Neuron (in vitro differentiated cells): Measurements from ENCODE around the gene NAA38.

ENCODE experiments used
- H2AFZ ChIP-seq: one replicate; pipeline ENCODE4 v1.6.1; 2013; ENCODE audit warnings: low read depth, mild to moderate bottlenecking, inconsistent platforms, low read length, moderate library complexity
- H3K27me3 ChIP-seq: one replicate; pipeline ENCODE4 v1.6.1; 2013; ENCODE audit warnings: low read length; ENCODE audit not compliant: insufficient read depth
- H3K36me3 ChIP-seq: one replicate; pipeline ENCODE4 v1.6.1; 2013; ENCODE audit warnings: low read length; ENCODE audit not compliant: insufficient read depth
- H3K4me1 ChIP-seq: one replicate; pipeline ENCODE4 v1.6.1; 2013; ENCODE audit warnings: low read length; ENCODE audit not compliant: insufficient read depth
- H3K4me3 ChIP-seq: 2 replicates; pipeline ENCODE4 v1.5.1; 2013; ENCODE audit warnings: mild to moderate bottlenecking, low read length, moderate library complexity
- H3K9me3 ChIP-seq: one replicate; pipeline ENCODE4 v1.6.1; 2013; ENCODE audit warnings: low read length

The NAA38 gene

GRCh38 chr17:7852919-7853690 is 4.3 kb downstream of the NAA38 start:
- Histone ChIP-seq H3K27me3 (no peaks in the 10 kb centered on the region), H3K4me1 (peaks cover 28% of the 10 kb centered on the region), H3K4me3 (no peak overlapping the region), H3K9me3 (no peaks in the 10 kb centered on the region), H3K36me3 (peaks cover 45% of the 10 kb centered on the region), H2AFZ (no peak overlapping the region)

DNA sequence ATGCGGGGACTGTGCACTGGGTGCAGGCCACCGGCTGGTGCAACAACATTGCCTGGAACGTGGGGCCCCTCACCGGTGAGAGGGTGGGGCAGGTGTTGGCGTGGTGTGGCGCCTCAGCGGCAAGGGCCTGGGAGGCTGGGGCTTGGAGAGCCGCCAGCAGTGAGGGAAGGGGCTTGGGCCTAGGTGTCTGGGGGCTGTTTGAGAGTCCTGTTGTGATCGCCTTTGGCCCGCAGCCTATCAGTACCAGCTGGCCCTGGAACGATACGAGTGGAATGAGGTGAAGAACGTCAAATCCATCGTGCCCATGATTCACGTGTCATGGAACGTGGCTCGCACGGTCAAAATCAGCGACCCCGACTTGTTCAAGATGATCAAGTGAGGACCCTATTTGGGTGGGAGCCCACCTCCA is 5.1 kb downstream of the NAA38 start:
- Histone ChIP-seq H3K4me1 (peaks cover 26% of the 10 kb centered on the region), H3K9me3 (no peaks in the 10 kb centered on the region), H2AFZ (no peak overlapping the region), H3K27me3 (no peaks in the 10 kb centered on the region), H3K4me3 (no peak overlapping the region), H3K36me3 (peaks cover 45% of the 10 kb centered on the region)

DNA sequence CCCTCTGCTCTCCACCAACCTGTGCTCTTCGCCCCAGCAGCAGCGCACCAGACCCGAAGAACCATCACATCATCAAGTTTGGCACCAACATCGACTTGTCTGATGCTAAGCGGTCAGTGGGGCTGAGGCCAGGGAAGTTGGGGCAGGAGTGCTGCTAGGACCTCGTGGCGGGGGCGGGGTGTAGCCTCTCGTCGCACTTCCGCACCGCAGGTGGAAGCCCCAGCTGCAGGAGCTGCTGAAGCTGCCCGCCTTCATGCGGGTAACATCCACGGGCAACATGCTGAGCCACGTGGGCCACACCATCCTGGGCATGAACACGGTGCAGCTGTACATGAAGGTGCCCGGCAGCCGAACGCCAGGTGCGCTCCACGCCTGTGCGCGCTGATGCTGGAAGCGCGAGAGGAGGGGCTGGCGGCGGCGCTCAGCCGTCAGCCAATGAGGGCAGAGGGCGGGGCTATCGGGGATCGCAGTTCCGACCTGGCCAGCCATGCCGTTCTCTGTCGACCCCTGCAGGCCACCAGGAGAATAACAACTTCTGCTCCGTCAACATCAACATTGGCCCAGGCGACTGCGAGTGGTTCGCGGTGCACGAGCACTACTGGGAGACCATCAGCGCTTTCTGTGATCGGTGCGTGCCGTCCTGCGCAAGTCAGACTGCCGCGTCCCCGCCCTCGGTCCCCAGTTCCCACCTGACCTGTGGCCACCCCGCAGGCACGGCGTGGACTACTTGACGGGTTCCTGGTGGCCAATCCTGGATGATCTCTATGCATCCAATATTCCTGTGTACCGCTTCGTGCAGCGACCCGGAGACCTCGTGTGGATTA is 5.7 kb downstream of the NAA38 start:
- Histone ChIP-seq H3K36me3 (peaks cover 49% of the 10 kb centered on the region), H2AFZ (no peak overlapping the region), H3K27me3 (no peaks in the 10 kb centered on the region), H3K9me3 (no peaks in the 10 kb centered on the region), H3K4me1 (peaks cover 24% of the 10 kb centered on the region), H3K4me3 (no peak overlapping the region)

GRCh38 chr17:7850701-7851437 is 6.5 kb downstream of the NAA38 start:
- no peaks in the 10 kb centered on the region for H3K27me3 ChIP-seq
- H3K36me3 ChIP-seq = peaks cover 56% of the 10 kb centered on the region
- H3K4me3 ChIP-seq = no peak overlapping the region
- no peaks in the 10 kb centered on the region for H3K9me3 ChIP-seq
- H3K4me1 ChIP-seq = peaks cover 17% of the 10 kb centered on the region
- H2AFZ ChIP-seq = no peak overlapping the region

DNA sequence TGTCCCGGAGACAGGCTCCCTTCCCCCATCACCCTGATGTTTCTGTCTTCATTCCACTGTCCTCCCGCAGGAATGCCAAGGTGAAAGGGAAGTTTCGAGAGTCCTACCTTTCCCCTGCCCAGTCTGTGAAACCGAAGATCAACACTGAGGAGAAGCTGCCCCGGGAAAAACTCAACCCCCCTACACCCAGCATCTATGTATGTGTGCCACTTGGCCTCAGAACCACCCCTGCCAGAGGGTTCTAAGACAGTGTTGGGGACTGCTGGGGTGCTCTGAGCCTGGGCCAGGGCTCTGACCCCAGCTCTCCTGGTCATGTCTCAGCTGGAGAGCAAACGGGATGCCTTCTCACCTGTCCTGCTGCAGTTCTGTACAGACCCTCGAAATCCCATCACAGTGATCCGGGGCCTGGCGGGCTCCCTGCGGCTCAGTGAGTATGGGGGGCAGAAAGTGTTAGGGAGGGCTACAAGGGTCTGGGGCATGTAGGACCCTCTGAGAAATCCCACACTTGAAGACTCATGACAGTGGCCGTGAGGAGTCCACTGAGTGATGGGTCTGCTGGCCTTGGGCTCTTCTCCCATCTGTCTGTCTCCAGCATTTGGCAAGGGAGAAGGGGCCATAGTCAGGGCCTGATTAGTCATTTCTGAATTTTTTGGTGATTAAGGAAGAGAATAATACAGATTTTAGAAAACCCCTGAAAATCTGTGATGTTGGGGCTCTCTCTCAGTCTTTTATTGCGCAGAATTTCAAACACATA is 7.4 kb downstream of the NAA38 start:
- peaks cover 59% of the 10 kb centered on the region for H3K36me3 ChIP-seq
- no peak overlapping the region for H3K4me3 ChIP-seq
- H3K27me3 ChIP-seq = no peaks in the 10 kb centered on the region
- H2AFZ ChIP-seq = no peak overlapping the region
- no peaks in the 10 kb centered on the region for H3K9me3 ChIP-seq
- peaks cover 16% of the 10 kb centered on the region for H3K4me1 ChIP-seq

DNA sequence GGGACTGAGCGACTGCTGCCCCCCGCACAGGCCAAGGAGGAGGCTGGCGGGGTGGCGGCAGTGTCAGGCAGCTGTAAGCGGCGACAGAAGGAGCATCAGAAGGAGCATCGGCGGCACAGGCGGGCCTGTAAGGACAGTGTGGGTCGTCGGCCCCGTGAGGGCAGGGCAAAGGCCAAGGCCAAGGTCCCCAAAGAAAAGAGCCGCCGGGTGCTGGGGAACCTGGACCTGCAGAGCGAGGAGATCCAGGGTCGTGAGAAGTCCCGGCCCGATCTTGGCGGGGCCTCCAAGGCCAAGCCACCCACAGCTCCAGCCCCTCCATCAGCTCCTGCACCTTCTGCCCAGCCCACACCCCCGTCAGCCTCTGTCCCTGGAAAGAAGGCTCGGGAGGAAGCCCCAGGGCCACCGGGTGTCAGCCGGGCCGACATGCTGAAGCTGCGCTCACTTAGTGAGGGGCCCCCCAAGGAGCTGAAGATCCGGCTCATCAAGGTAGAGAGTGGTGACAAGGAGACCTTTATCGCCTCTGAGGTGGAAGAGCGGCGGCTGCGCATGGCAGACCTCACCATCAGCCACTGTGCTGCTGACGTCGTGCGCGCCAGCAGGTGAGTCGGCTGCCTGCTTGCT is 8.1 kb downstream of the NAA38 start:
- Histone ChIP-seq H3K9me3 (no peaks in the 10 kb centered on the region), H3K4me1 (peaks cover 11% of the 10 kb centered on the region), H3K27me3 (no peaks in the 10 kb centered on the region), H2AFZ (no peak overlapping the region), H3K4me3 (no peak overlapping the region), H3K36me3 (peaks cover 59% of the 10 kb centered on the region)

DNA sequence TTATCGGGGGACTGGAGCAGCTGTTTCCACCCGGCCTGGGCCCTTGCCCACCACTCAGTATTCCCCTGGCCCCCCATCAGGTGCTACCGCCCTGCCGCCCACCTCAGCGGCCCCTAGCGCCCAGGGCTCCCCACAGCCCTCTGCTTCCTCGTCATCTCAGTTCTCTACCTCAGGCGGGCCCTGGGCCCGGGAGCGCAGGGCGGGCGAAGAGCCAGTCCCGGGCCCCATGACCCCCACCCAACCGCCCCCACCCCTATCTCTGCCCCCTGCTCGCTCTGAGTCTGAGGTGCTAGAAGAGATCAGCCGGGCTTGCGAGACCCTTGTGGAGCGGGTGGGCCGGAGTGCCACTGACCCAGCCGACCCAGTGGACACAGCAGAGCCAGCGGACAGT is 8.6 kb downstream of the NAA38 start:
- Histone ChIP-seq H3K27me3 (no peaks in the 10 kb centered on the region), H3K4me1 (peaks cover 11% of the 10 kb centered on the region), H3K36me3 (peaks cover 57% of the 10 kb centered on the region), H3K9me3 (no peaks in the 10 kb centered on the region), H3K4me3 (no peak overlapping the region), H2AFZ (no peak overlapping the region)

DNA sequence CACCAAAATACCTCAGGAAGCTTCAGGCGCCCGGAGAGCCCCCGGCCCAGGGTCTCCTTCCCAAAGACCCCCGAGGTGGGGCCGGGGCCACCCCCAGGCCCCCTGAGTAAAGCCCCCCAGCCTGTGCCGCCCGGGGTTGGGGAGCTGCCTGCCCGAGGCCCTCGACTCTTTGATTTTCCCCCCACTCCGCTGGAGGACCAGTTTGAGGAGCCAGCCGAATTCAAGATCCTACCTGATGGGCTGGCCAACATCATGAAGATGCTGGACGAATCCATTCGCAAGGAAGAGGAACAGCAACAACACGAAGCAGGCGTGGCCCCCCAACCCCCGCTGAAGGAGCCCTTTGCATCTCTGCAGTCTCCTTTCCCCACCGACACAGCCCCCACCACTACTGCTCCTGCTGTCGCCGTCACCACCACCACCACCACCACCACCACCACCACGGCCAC is 9.2 kb downstream of the NAA38 start:
- Histone ChIP-seq H3K4me3 (no peak overlapping the region), H3K9me3 (no peaks in the 10 kb centered on the region), H3K27me3 (no peaks in the 10 kb centered on the region), H2AFZ (no peak overlapping the region), H3K4me1 (peaks cover 13% of the 10 kb centered on the region), H3K36me3 (peaks cover 56% of the 10 kb centered on the region)

DNA sequence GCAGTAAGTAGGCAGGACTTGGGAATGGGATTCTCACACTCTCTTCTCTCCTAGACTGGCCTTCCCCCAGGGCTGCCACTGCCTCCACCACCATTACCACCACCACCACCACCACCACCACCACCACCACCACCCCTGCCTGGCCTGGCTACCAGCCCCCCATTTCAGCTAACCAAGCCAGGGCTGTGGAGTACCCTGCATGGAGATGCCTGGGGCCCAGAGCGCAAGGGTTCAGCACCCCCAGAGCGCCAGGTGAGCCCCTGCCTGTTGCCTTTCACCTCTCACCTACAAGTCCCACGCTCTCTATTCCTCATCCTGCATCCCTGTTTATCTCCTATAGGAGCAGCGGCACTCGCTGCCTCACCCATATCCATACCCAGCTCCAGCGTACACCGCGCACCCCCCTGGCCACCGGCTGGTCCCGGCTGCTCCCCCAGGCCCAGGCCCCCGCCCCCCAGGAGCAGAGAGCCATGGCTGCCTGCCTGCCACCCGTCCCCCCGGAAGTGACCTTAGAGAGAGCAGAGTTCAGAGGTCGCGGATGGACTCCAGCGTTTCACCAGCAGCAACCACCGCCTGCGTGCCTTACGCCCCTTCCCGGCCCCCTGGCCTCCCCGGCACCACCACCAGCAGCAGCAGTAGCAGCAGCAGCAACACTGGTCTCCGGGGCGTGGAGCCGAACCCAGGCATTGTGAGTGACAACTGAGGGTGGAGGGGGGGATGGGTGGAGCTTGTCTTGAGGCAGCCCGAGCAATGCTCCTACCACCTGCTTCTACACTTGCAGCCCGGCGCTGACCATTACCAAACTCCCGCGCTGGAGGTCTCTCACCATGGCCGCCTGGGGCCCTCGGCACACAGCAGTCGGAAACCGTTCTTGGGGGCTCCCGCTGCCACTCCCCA is 10.3 kb downstream of the NAA38 start:
- peaks cover 21% of the 10 kb centered on the region for H3K4me1 ChIP-seq
- no peak overlapping the region for H3K4me3 ChIP-seq

GRCh38 chr17:7846063-7846735 is 11.2 kb downstream of the NAA38 start:
- Histone ChIP-seq H3K9me3 (no peaks in the 10 kb centered on the region), H2AFZ (no peak overlapping the region), H3K4me1 (peaks cover 22% of the 10 kb centered on the region), H3K27me3 (no peaks in the 10 kb centered on the region), H3K4me3 (no peak overlapping the region), H3K36me3 (peaks cover 42% of the 10 kb centered on the region)

More for the DNA sequence above, 10.3 kb downstream of the NAA38 start:
- Histone ChIP-seq H3K27me3 (no peaks in the 10 kb centered on the region), H2AFZ (no peak overlapping the region), H3K36me3 (peaks cover 47% of the 10 kb centered on the region), H3K9me3 (no peaks in the 10 kb centered on the region)

DNA sequence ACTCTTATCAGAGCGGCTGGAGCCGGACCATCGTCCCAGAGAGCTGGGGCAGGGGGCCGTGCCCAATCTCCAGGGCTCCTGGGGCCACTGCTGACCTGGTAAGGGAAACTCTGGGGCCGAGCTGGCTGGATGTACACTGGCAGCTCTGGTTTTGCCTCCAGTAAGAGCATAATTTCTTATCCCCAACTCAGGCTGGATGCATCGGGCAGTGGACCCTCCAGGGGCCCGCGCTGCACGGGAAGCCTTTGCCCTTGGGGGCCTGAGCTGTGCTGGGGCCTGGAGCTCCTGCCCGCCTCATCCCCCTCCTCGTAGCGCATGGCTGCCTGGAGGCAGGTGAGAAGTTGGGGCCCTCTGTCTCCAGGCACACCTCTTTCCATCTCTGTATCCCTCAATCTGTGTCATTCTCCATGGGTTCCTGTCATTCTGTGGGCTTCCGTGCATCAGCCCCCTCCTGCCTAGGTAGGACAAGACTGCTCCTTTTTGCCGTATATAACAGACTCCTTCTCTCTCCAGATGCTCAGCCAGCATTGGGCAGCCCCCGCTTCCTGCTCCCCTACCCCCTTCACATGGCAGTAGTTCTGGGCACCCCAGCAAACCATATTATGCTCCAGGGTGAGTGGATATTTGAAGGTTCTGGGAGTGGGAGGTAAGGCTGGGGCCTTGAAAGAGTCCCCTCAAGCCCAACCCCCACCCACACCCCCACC is 11.8 kb downstream of the NAA38 start:
- Histone ChIP-seq H3K27me3 (no peaks in the 10 kb centered on the region), H3K9me3 (no peaks in the 10 kb centered on the region), H3K4me1 (peaks cover 29% of the 10 kb centered on the region), H2AFZ (no peak overlapping the region), H3K36me3 (peaks cover 35% of the 10 kb centered on the region), H3K4me3 (peak overlapping the region; percentile 87)
